ENCODE results near the gene ADAMTSL4.
"Not testable (repeated sequence)": the region's sequence is repeated elsewhere in the genome, so short reads cannot be mapped to it uniquely, and the experiment has no call there.

The ADAMTSL4 gene

DNA sequence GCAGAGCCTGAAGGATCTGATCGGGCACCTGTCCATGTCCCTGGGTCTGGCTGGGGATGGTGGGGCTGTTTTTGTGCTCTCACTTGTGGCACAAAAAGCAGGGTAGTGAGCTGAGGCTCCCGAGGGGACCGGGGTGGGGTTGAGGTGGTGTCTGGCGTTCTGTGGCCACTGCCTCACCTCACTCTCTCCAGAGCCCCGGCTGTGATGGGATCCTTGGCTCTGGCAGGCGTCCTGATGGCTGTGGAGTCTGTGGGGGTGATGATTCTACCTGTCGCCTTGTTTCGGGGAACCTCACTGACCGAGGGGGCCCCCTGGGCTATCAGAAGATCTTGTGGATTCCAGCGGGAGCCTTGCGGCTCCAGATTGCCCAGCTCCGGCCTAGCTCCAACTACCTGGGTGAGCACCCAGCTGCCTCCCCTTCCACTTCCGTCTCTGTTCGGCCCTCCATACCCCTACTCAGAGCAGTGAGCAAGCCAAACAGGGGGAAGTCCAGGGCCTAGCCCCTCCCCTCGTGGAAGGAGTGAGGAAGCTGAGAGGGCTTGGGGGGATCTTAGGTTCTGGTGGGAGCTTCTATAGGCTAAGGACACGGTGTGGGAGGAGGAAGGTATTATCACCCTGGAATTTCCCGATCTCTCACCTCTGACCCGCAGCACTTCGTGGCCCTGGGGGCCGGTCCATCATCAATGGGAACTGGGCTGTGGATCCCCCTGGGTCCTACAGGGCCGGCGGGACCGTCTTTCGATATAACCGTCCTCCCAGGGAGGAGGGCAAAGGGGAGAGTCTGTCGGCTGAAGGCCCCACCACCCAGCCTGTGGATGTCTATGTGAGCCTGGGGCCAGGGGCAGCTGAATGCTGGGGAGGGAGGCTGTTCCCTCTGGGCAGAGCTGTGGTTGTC, 7.0 kb downstream of the ADAMTSL4 start:
- no peak for FAIRE-seq

DNA sequence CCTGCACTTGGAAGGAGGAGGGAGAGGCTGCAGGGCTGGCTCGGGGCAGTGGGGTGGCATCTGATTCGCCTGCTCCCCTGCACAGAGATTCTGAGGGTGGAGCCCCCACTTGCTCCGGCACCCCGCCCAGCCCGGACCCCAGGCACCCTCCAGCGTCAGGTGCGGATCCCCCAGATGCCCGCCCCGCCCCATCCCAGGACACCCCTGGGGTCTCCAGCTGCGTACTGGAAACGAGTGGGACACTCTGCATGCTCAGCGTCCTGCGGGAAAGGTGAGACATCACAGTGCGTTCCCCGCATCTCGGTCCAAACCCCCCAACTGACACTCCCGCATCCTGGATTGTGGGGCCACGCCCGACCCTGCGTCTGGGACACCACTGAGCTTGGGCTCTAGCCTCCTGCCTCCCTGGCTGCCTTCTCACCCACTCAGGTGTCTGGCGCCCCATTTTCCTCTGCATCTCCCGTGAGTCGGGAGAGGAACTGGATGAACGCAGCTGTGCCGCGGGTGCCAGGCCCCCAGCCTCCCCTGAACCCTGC, 7.9 kb downstream of the ADAMTSL4 start:
- no peak for FAIRE-seq

DNA sequence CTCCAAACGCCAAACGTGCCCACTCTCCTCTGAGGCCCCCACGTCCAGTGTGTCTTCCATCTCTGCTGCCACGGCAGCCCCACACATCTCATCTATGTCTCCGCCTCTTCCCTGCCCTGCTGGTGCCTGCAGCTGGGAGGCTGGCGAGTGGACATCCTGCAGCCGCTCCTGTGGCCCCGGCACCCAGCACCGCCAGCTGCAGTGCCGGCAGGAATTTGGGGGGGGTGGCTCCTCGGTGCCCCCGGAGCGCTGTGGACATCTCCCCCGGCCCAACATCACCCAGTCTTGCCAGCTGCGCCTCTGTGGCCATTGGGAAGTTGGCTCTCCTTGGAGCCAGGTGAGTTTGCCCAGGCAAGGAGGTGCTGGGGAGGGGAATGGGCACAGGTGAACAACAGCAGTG, 8.6 kb downstream of the ADAMTSL4 start:
- FAIRE-seq: no peak

DNA sequence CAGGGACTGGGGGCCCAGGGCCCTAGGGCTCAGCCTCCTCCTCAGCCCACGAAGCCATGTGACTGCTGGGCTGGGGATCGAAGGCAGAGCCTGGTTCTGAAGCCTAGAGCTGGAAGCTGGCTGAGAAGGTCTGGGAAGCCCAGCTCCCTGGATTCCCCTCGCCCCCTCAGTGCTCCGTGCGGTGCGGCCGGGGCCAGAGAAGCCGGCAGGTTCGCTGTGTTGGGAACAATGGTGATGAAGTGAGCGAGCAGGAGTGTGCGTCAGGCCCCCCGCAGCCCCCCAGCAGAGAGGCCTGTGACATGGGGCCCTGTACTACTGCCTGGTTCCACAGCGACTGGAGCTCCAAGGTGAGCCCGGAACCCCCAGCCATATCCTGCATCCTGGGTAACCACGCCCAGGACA, 9.1 kb downstream of the ADAMTSL4 start:
- FAIRE-seq: no peak

DNA sequence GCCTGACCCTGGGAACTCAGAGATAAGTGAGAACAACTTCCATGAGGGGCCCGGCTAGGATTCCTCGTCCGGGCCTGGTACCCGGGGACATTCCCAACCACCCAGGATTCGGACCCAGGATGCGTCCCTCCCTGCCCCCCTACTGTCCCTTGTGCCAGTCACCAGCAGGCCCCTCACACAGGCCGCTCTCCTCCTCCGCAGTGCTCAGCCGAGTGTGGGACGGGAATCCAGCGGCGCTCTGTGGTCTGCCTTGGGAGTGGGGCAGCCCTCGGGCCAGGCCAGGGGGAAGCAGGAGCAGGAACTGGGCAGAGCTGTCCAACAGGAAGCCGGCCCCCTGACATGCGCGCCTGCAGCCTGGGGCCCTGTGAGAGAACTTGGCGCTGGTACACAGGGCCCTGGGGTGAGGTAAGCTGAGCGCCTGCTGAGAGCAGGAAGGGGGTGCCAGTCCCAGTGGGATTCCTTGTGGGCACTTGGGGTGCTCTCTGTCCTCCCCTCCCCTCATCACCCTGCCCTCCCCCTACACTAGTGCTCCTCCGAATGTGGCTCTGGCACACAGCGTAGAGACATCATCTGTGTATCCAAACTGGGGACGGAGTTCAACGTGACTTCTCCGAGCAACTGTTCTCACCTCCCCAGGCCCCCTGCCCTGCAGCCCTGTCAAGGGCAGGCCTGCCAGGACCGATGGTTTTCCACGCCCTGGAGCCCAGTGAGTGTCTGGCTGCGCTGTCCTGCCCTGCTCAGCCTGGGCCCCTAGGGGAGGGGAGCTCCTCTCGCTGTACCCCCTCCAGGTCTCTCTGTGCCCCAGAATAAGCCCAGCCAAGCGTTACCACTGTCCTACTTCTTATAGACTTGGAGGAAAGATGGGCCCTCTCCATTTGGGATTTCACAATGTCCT, 9.8 kb downstream of the ADAMTSL4 start:
- FAIRE-seq: no peak

DNA sequence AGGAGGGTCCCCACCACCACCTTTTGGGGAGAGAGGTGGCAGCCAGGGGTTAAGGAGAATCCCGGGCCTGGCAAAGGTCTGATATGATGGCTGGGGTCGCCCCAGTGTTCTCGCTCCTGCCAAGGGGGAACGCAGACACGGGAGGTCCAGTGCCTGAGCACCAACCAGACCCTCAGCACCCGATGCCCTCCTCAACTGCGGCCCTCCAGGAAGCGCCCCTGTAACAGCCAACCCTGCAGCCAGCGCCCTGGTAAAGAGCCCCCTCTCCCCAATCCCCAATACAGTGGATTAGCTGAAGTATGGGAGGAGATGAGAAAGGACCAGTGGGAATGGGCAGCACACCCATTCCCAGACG, 10.4 kb downstream of the ADAMTSL4 start:
- no peak for FAIRE-seq

DNA sequence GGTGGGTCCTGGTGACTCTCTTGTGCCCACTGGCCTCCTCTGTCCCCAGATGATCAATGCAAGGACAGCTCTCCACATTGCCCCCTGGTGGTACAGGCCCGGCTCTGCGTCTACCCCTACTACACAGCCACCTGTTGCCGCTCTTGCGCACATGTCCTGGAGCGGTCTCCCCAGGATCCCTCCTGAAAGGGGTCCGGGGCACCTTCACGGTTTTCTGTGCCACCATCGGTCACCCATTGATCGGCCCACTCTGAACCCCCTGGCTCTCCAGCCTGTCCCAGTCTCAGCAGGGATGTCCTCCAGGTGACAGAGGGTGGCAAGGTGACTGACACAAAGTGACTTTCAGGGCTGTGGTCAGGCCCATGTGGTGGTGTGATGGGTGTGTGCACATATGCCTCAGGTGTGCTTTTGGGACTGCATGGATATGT, 10.8 kb downstream of the ADAMTSL4 start:
- no peak for FAIRE-seq

DNA sequence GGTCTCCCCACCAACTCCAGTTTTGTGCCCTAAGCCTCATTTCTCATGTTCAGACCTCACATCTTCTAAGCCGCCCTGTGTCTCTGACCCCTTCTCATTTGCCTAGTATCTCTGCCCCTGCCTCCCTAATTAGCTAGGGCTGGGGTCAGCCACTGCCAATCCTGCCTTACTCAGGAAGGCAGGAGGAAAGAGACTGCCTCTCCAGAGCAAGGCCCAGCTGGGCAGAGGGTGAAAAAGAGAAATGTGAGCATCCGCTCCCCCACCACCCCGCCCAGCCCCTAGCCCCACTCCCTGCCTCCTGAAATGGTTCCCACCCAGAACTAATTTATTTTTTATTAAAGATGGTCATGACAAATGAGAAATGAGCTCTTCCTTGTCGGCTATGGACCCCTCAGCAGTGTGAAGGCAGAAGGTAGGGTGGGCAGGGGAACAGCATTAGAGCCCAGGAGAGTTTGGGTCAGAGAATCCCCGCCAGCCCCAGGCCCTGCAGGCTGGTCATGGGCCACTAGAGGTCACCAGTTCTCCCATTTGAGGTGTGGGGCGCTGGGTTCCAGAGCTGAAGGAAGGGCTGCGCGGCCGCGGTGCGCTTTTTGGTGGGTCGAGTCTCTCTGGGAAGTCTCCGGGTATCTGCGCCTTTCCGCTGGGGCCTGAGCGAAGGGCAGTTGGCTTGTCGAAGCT, 11.5 kb downstream of the ADAMTSL4 start:
- no peak for FAIRE-seq

DNA sequence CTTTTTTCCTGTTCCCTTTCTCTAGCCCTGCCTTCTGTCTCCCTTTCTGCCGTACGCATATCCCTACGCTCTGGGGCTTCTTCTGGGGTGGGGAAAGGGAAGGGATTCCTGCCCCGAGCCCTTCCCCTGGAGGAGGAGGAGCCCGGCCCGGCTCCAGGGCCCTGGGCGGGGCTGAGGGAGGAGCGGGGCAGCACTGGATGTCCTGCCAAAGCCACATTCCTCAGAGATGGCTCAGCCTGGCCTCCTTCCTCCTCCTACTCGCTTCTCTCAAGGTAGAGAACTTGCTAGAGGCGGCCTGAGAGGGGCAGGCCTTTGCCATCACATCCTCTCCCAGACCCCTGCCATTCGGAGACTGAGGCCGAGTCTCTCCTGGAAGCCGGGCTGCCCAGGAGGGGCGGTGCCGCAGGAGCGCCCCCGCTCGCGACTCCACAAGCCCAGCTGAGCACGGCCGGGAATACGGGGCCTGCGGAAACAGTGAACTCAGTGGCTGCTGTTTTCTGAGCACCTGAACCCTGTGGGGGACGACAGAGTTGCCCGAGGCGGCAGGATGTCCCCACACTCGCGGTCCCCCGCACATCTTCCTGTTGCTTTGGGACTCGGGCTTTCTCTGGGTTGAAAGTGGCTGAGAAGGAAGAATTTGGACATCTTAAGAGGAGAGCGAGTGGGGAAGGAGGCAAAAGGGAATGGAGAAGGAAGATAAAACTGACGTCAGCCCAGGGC, 12.2 kb downstream of the ADAMTSL4 start:
- FAIRE-seq: peak; percentile 98

DNA sequence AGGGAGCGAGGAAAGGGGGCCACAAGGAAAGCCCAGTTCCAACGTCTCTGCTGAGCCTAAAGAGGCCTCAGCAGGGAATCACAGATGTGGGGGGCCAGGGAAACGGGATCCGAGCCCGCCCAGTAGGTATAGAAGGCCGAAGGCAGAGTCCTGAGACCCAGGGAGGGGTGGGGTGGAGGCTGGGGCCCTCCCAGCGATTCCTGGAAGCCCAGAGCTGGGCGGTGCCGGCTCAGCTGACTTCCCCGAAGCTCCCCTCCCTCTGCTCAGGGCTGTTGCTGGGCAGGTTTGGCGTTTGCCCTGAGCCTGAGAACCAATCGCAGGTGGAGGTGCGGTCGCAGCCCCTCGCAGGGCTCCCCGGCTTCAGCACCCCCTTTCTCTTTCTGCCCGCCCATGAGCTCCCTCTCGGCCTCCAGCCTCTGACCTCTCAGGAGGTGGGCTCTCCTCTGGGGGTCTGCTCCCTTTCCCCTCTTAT, 12.8 kb downstream of the ADAMTSL4 start:
- peak; percentile 88 for FAIRE-seq

DNA sequence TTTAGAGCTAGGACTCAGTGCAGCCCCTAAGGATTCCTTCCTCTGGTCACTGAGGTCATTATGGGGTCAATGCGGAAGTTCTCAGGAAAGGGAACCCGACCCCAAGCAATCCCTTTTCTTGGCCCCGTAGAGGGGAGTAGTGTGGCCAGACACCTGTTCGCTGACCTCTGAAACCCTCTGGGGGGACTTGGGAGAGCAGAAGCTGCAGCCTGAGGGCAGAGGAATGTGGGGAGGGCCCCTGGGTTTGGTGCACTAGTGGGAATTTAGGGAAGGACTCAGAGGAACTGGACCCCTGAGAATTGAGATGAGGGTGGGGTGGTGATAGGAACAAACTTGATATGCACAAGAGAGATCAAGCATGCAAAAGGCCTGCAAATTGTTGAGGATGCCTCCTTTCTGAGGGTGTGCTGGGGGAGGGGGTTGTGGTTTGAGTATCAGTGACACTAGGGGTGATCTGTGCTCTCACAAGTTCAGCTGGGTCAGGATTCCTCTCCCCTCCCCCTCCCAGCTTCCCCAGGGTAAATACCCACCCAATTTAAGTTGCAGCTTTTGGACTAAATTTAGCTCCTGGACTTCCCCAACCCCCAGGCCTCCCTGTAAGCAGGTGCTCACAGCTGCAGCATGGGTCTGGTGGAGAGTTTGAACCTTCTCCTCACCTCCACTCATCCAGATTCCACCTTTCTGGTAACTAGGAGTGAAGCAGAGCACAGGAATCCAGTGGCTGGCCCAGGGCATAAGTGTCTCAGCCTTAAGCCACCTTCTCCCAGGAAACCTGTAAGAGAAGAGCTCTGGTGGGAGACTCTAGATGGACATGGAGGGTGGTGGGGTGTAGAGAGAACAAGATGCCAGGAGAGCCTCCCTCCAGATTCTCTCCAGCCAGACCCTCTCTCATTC, 13.5 kb downstream of the ADAMTSL4 start:
- FAIRE-seq: no peak

DNA sequence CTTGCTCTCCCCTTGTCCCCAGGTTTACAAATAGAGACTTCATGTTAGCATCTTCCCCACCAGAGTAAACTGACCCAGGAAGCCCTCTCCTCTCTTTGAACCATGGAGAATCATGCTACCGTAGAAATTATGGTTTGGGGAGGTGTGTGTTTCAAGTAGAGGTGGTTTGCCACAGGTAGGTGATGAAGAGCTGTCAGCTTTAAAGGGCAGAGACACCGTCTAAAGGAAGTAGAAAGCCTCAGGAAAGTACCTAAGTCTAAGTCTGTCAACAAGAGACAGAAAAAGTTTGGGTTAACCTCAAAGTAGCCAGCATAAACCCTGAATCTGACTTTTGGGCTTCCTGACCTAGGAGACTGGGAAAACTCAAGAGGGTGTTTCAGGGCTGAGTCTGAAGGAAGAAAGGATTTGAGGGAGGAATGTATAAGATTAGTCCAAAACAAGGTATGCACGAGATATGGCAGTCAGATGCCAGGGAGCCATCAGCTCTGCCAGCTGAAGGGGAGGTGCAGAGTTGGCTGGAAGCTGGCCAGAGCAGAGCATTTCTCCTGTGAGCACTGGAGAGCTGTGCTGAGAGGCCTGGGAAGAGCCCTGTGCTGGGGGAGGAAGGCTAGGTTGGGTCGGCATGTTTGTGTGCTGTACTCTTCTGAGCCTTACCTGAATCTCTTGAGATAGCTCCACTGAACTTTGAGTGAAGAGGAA, 14.3 kb downstream of the ADAMTSL4 start:
- FAIRE-seq: no peak

DNA sequence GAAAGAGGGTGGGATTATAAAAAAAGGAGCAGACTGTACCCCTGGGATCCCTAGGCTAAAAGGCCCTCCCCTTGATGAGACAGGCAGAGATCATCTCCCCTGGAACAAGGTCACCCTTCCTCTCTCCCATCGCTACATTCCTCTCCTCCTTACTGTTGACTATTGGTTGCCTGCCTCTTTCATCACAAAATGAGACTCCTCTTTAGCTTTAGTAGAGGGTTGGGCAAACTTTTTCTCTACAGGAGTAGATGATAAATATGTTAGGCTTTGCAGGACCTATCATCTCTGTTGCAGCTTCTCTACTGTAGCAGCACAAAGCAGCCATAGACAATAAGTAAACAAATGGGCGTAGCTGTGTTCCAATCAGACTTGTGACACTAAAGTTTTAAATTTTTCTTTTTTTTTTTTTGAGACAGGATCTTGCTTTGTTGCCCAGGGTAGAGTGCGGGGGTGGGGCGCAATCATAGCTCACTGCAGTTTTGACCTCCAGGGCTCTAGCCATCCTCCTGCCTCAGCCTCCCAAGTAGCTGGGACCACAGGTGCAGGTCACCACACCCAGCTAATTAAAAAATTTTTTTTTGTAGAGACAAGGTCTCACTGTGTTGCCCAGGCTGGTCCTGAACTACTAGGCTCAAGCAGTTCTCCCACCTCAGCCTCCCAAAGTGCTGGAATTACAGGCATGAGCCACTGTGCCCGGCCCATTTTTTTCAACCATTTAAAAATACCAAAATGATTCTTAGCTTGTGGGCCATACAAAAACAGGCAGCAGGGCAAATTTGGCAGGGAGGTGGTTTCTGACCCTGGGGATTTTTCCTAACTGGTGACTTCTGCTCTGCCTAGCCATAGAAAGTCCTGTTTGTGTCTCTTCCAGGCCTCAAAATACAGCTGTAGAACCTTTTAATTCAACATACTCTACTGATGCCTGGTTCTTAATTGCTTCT, 15.1 kb downstream of the ADAMTSL4 start:
- no peak for FAIRE-seq

DNA sequence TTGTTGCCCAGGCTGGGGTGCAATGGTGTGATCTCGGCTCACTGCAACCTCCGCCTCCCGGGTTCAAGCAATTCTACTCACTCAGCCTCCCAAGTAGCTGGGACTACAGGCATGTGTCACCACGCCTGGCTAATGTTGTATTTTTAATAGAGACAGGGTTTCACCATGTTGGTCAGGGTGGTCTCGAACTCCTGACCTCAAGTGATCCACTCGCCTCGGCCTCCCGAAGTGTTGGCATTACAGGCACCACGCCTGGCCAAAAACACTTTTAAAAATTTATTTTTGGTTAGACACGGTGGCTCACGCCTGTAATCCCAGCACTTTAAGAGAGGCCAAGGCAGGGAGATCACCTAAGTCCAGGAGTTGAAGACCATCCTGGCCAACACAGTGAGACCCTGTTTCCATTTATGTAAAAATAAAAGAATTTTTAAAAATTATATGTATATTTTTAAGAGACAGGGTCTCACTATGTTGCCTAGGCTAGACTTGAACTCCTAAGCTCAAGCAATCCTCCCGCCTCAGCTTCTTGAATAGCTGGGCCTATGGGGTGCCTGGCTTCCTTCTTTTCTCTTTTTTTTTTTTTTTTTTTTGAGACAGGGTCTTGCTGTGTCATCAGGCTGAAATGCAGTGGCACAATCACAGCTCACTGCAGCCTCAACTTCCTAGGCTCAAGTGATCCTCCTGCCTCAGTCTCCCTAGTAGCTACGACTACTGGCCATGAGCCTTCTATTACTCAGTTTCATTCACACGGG, 16.2 kb downstream of the ADAMTSL4 start:
- FAIRE-seq: not testable (repeated sequence)

DNA sequence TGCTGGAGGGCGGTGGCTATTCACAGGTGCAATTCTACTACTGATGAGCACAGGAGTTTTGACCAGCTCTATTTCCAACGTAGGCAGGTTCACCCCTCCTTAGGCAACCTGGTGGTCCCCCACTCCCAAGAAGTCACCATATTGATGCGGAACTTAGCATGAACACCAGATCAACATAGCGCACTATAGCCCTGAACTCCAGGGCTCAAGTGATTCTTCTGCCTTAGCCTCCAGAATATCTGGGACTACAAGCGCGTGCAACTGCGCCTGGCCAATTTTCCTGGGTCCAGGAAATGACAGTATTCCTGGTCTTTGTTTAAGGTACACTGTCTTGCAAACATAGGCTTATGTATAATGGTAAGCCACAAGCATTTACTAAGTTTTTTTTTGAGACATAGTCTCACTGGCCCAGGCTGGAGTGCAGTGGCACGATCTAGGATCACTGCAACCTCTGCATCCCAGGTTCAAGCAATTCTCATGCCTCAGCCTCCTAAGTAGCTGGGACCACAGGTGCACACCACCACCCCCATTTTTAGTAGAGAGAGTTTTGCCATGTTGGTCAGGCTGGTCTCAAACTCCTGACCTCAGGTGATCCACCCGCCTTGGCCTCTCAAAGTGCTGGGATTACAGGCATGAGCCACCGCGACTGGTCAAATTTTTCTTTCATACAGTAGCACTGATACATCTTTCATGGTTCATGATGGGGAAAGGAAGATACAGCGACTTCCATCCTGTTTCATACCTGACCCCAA, 17.6 kb downstream of the ADAMTSL4 start:
- FAIRE-seq: no peak

DNA sequence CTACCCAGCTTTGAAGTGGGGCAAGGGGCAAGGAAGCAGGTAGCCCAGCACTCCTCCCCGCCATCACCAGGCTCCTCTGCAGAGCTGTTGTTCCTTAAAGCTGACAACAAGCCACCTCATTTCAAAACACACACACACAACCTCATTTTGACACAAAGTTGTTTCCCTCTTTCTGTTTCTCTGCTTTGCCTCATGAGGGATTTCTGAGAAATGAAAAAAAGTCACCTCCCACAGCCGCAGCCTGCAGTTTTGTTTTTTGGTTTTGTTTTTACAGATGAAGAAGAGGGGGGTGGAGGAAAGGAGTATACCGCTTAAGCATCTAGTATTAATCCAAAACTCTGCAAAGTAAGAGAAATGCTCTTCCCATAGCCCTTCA, 18.1 kb downstream of the ADAMTSL4 start:
- no peak for FAIRE-seq

DNA sequence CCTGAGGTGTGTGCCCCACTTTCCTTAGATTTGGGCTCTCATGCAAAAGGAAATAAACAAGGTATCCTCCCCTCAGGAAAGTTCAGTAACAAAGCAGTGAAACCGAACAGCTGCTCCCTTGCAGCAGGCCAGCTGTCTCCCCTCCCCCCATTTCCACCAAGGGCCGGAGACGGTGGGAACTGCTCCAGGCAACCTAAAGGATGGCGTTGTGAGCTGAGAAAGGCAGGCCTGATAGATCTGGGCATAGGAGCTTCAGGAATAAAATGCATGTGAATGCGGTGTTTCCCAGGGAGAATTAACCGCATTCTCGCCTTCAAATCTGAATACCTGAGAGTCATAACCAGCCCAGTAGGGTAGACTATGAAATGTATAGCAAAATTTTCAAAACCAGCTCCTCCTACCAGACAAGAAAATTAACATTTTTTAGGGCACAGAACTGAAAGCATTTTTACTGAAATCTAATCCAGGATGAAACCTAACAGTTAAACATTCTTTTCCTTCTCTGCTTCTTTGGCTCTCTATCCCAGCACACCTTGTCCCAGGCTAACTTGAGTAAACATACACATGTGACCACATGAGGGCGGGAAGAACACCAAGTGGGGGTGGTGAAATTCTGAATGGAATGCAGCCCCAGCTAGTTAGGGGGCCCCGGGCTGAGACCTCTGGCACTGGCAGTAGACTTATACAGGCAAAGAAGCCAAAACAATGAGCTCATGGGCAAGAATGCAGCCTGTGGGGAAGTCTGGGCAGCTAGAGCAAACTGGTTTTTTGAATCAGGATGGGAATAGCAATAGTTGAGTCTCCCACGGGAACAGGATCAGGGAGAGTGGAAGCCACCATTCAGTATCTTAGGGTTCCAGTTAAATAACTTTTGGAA, 18.7 kb downstream of the ADAMTSL4 start:
- FAIRE-seq: peak; percentile 94

All from TTC549 (cell line).